ENCODE data around the gene CYP4F8. TPM values are rescaled to one million over a fixed set of nuclear protein-coding genes. Genes with fewer than 3 reads are reported as not detected.
"Not testable (repeated sequence)": the region's sequence is repeated elsewhere in the genome, so short reads cannot be mapped to it uniquely, and the experiment has no call there.

The CYP4F8 gene
- total RNA-seq, 4 donors from 2014 or later = not detected

- TF ChIP-seq CTCF (IDR thresholded peaks at IDR 0.05) (no peak), POLR2A (IDR thresholded peaks at IDR 0.05; ENCODE audit: low read depth) (no peak), POLR2AphosphoS5 (IDR thresholded peaks at IDR 0.05) (no peak), EP300 (IDR thresholded peaks at IDR 0.05) (no peak)
These were observed 26.8 kb upstream of the CYP4F8 start for GRCh38 chr19:15588265-15588664.

GRCh38 chr19:15589760-15590451 lies 25.1 kb upstream of the CYP4F8 start:
- intact Hi-C loops (cut with DNase I) = no loop called here
- Histone ChIP-seq H3K4me3 (no peak overlapping the region), H3K4me1 (peaks cover 0 to under 1% (median 0%) of the 10 kb centered on the region in 4 donors), H3K36me3 (no peaks in the 10 kb centered on the region), H3K9me3 (peaks cover 0 to 9% (median 4%) of the 10 kb centered on the region in 4 donors), H3K27me3 (peaks cover 0 to 52% (median 3%) of the 10 kb centered on the region in 4 donors), H3K27ac (replicated peaks in 1 of 4) (no peak overlapping the region)
- TF ChIP-seq POLR2AphosphoS5 (IDR thresholded peaks at IDR 0.05) (no peak), POLR2A (IDR thresholded peaks at IDR 0.05; ENCODE audit: low read depth) (no peak), EP300 (IDR thresholded peaks at IDR 0.05) (no peak), CTCF (IDR thresholded peaks at IDR 0.05) (no peak)
- DNase-seq (ENCODE audit: extremely low spot score) = no peak
- WGBS = 74% methylated on average over 5 of the region's 5 CpGs

More at GRCh38 chr19:15588265-15588664, 26.8 kb upstream of the CYP4F8 start:
- peaks cover 0 to 8% (median 6%) of the 10 kb centered on the region in 4 donors for H3K4me1 ChIP-seq
- intact Hi-C loops (cut with DNase I) = no loop called here
- DNase-seq (ENCODE audit: extremely low spot score) = no peak
- no peak overlapping the region for H3K4me3 ChIP-seq
- H3K36me3 ChIP-seq = no peaks in the 10 kb centered on the region
- H3K27ac ChIP-seq (replicated peaks in 1 of 4) = no peak overlapping the region
- 80% methylated on average over 1 of the region's 1 CpG for WGBS
- peaks cover 0 to 54% (median 12%) of the 10 kb centered on the region in 4 donors for H3K27me3 ChIP-seq
- peaks cover 0 to 9% (median 4%) of the 10 kb centered on the region in 4 donors for H3K9me3 ChIP-seq

- H3K4me1 ChIP-seq = no peaks in the 10 kb centered on the region
- peaks cover 0 to 41% (median 3%) of the 10 kb centered on the region in 4 donors for H3K27me3 ChIP-seq
- no peak overlapping the region for H3K27ac ChIP-seq (replicated peaks in 1 of 4)
- H3K4me3 ChIP-seq = no peak overlapping the region
- WGBS = 72% methylated on average over 3 of the region's 4 CpGs
- DNase-seq (ENCODE audit: extremely low spot score) = no peak
- TF ChIP-seq POLR2A (IDR thresholded peaks at IDR 0.05; ENCODE audit: low read depth) = no peak
- TF ChIP-seq POLR2AphosphoS5 (IDR thresholded peaks at IDR 0.05) = no peak
- no peak for TF ChIP-seq CTCF (IDR thresholded peaks at IDR 0.05)
- no peak for TF ChIP-seq EP300 (IDR thresholded peaks at IDR 0.05)
- peaks cover 0 to 9% (median 4%) of the 10 kb centered on the region in 4 donors for H3K9me3 ChIP-seq
- intact Hi-C loops (cut with DNase I) = no loop called here
- H3K36me3 ChIP-seq = no peaks in the 10 kb centered on the region
These were observed 23.2 kb upstream of the CYP4F8 start for GRCh38 chr19:15591796-15592195.

DNA sequence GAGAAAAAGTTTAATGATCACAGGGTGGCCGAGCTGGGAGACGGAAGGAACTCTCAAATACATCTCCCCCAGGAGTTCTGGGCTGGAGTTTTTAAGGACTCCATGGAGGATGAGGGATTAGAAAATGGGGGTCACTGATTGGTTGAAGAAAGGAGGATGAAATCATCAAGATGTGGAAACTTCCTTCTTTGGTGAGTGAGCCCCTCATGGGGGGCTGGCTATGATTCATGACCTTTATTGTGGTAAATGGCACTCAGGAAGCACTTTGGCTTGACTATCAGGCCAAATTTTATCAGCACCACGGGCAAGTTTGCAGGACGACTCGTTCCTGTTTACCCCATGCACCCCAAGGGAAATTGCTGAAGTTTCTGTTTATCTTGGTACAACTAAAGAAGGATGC lies 22.5 kb upstream of the CYP4F8 start:
- H3K9me3 ChIP-seq; DNase-seq (ENCODE audit: extremely low spot score); H3K4me3 ChIP-seq; intact Hi-C loops (cut with DNase I); H3K4me1 ChIP-seq; H3K27ac ChIP-seq (replicated peaks in 1 of 4); H3K36me3 ChIP-seq: not testable (repeated sequence)
- WGBS = 30% methylated on average over 5 of the region's 5 CpGs
- peaks cover 0 to 36% (median 3%) of the 10 kb centered on the region in 4 donors for H3K27me3 ChIP-seq

GRCh38 chr19:15593766-15594165 lies 21.3 kb upstream of the CYP4F8 start:
- H3K27me3 ChIP-seq = peaks cover 0 to 33% (median 3%) of the 10 kb centered on the region in 4 donors
- 73% methylated on average over 4 of the region's 4 CpGs for WGBS
- H3K27ac ChIP-seq (replicated peaks in 1 of 4); H3K4me3 ChIP-seq; H3K9me3 ChIP-seq; H3K36me3 ChIP-seq; DNase-seq (ENCODE audit: extremely low spot score); H3K4me1 ChIP-seq; intact Hi-C loops (cut with DNase I): not testable (repeated sequence)

DNA sequence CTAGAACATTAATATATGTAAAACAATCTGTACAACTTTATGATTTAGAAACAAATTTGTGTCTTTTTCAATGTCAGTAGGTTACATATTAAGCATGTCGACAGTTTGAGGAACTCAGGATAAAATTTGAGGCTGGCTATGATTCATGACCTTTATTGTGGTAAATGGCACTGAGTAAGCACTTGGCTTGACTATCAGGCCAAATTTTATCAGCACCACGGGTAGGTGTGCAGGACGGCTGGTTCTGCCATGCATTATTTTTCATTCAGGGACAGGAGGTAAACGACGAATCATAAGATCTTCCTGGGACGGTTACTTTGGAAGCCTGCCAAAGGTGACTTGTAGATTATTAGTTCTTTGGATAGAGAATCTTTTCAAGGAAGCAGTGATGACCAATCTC lies 19.9 kb upstream of the CYP4F8 start:
- Histone ChIP-seq H3K27me3 (peaks cover 0 to 29% (median 0%) of the 10 kb centered on the region in 4 donors), H3K36me3 (no peaks in the 10 kb centered on the region), H3K9me3 (peaks cover 0 to 9% (median 4%) of the 10 kb centered on the region in 4 donors), H3K27ac (replicated peaks in 1 of 4) (no peak overlapping the region), H3K4me3 (no peak overlapping the region), H3K4me1 (no peaks in the 10 kb centered on the region)
- TF ChIP-seq CTCF (IDR thresholded peaks at IDR 0.05) = no peak
- no peak for TF ChIP-seq POLR2AphosphoS5 (IDR thresholded peaks at IDR 0.05)
- no peak for TF ChIP-seq POLR2A (IDR thresholded peaks at IDR 0.05; ENCODE audit: low read depth)
- no peak for TF ChIP-seq EP300 (IDR thresholded peaks at IDR 0.05)
- no peak for DNase-seq (ENCODE audit: extremely low spot score)
- WGBS = 49% methylated on average over 6 of the region's 6 CpGs
- intact Hi-C loops (cut with DNase I) = no loop called here

- H3K4me1 ChIP-seq; H3K36me3 ChIP-seq; H3K9me3 ChIP-seq; intact Hi-C loops (cut with DNase I); DNase-seq (ENCODE audit: extremely low spot score); H3K27ac ChIP-seq (replicated peaks in 1 of 4); H3K4me3 ChIP-seq; H3K27me3 ChIP-seq: not testable (repeated sequence)
- 91% methylated on average over 9 of the region's 27 CpGs for WGBS
These were observed 6.8 kb upstream of the CYP4F8 start for GRCh38 chr19:15607978-15608925.

Measured in esophagus muscularis mucosa (tissue), 4 donors.